Natural killer cell (primary cell): ENCODE data around the gene SIGLEC1. TPM values are rescaled to one million over a fixed set of nuclear protein-coding genes. Genes with fewer than 3 reads are reported as not detected.

Experiments used
- ATAC-seq, 3 donors: fragments of 150-1000 bp in 2 of 3; fragments of 200-7000 bp in 1 of 3; cut with Tn5 transposase; 1 replicate in 1 of 3; 2 replicates in 2 of 3; pipeline ENCODE4 v1.10.0; 2021; ENCODE audit warnings: mild to moderate bottlenecking in 2 of 3, moderate library complexity in 2 of 3
- DNase-seq, 2 donors: peaks; one replicate each; pipeline versions ENCODE4 v3.0.0 to v3.0.0-alpha.2; 2013 to 2021; ENCODE audit warnings: mixed read lengths in 1 of 2
- H3K27ac ChIP-seq: one replicate; pipeline ENCODE4 v1.5.1; 2013; ENCODE audit warnings: mild to moderate bottlenecking, low read length
- H3K27me3 ChIP-seq: one replicate; pipeline ENCODE4 v1.6.1; 2013; ENCODE audit warnings: low read length; ENCODE audit not compliant: control insufficient read depth, insufficient read depth
- H3K36me3 ChIP-seq: one replicate; pipeline ENCODE4 v1.6.1; 2013; ENCODE audit warnings: low read length; ENCODE audit not compliant: control insufficient read depth, insufficient read depth
- H3K4me1 ChIP-seq: one replicate; pipeline ENCODE4 v1.6.1; 2013; ENCODE audit warnings: low read length; ENCODE audit not compliant: control insufficient read depth, insufficient read depth
- H3K4me3 ChIP-seq: one replicate; pipeline ENCODE4 v1.5.1; 2013; ENCODE audit warnings: low read length
- H3K9me3 ChIP-seq: one replicate; pipeline ENCODE4 v1.6.1; 2013; ENCODE audit warnings: low read length; ENCODE audit not compliant: control insufficient read depth, insufficient read depth
- H3K27ac Mint-ChIP-seq, 2 donors: one replicate each; pipeline ENCODE4 v1.8.0; 2022; ENCODE audit warnings: mild to moderate bottlenecking in 2 of 2, mixed read lengths in 2 of 2, moderate library complexity in 1 of 2
- H3K27me3 Mint-ChIP-seq, 2 donors: one replicate each; pipeline ENCODE4 v1.8.0; 2022; ENCODE audit warnings: low read depth in 2 of 2, mixed read lengths in 2 of 2
- H3K36me3 Mint-ChIP-seq: one replicate; pipeline ENCODE4 v1.8.0; 2022; ENCODE audit warnings: mixed read lengths
- H3K4me1 Mint-ChIP-seq, 2 donors: one replicate each; pipeline ENCODE4 v1.8.0; 2022; ENCODE audit warnings: mixed read lengths in 2 of 2
- H3K4me3 Mint-ChIP-seq: one replicate; pipeline ENCODE4 v1.8.0; 2022; ENCODE audit warnings: mild to moderate bottlenecking, moderate library complexity, mixed read lengths
- H3K9me3 Mint-ChIP-seq, 2 donors: one replicate each; pipeline ENCODE4 v1.8.0; 2022; ENCODE audit warnings: mixed read lengths in 2 of 2
- WGBS: methylation state at CpG from one replicate; pipeline ENCODE4 v1.1.7; 2013; ENCODE audit warnings: missing lambda C conversion rate; ENCODE audit not compliant: insufficient coverage; 5-methylcytosine and 5-hydroxymethylcytosine counted together
- intact Hi-C: fragments of 100-400 bp; cut with micrococcal nuclease; formaldehyde crosslinking; loops from one replicate; pipeline ENCODE4 v1.14.2; 2022
- total RNA-seq, 4 donors: library from RNA; stranded (reverse); fragments of 120-200 nt in 1 of 4; gene quantifications; one replicate each; pipeline versions ENCODE4 v1.2.3 to v1.2.4, GENCODE V29; 2013 to 2022
- TF ChIP-seq, protein P1 (sequence below): fragments of 200-600 bp; IDR thresholded peaks from one replicate; pipeline ENCODE4 v1.8.0; 2022; ENCODE audit warnings: antibody characterized with exemption

The SIGLEC1 gene
- total RNA-seq, 3 donors from 2014 or later (not counting 1 experiment from before 2014, with no cell fraction given): 0.09 to 0.36 (median 0.30) TPM

DNA sequence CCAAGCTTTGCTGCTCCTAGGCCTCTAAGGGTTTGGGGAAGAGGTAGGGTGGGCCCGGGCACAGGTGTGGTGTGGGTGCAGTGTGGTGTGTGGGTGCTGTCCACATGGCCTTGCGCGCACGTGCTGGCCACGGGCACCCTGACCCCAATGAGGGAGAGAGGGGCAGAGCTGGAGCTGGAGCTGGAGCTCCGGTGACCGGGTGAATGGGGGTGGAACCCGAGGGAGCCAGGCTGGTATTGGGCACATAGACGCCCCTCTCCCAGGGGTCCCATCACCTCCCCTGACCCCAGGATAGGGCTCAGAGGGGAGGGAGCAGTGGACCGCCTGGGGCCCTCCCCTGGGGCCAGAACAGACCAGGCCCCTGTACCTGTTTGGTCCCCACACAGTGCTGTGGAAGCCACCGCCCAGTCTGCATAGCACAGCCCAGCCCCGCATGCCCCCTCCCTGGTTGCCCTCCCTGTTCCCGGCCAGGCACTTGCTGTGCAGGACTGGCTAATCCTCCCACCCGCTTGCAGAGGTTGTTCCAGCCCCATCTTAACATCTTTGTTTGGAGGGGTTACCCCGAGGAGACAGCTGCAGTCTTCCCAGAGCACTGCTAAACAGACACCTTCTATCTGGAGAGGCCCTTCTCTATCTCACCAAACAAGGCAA, 31.6 kb downstream of the SIGLEC1 start:
- H3K4me1 Mint-ChIP-seq: peaks cover 0 to 11% of the 10 kb centered on the region in 2 donors
- peaks cover 13% of the 10 kb centered on the region for H3K4me1 ChIP-seq
- no peaks in the 10 kb centered on the region for H3K9me3 ChIP-seq
- H3K27ac Mint-ChIP-seq: no peak overlapping the region
- ATAC-seq (no peak), DNase-seq (no peak)
- no peaks in the 10 kb centered on the region for H3K36me3 Mint-ChIP-seq
- H3K27me3 ChIP-seq: peaks cover 12% of the 10 kb centered on the region
- peaks cover 47 to 60% of the 10 kb centered on the region in 2 donors for H3K27me3 Mint-ChIP-seq
- TF ChIP-seq, protein P1, sequence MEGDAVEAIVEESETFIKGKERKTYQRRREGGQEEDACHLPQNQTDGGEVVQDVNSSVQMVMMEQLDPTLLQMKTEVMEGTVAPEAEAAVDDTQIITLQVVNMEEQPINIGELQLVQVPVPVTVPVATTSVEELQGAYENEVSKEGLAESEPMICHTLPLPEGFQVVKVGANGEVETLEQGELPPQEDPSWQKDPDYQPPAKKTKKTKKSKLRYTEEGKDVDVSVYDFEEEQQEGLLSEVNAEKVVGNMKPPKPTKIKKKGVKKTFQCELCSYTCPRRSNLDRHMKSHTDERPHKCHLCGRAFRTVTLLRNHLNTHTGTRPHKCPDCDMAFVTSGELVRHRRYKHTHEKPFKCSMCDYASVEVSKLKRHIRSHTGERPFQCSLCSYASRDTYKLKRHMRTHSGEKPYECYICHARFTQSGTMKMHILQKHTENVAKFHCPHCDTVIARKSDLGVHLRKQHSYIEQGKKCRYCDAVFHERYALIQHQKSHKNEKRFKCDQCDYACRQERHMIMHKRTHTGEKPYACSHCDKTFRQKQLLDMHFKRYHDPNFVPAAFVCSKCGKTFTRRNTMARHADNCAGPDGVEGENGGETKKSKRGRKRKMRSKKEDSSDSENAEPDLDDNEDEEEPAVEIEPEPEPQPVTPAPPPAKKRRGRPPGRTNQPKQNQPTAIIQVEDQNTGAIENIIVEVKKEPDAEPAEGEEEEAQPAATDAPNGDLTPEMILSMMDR: no peak
- intact Hi-C loops: no loop called here
- no peak overlapping the region for H3K27ac ChIP-seq
- H3K36me3 ChIP-seq: no peaks in the 10 kb centered on the region
- no peak overlapping the region for H3K4me3 Mint-ChIP-seq
- H3K4me3 ChIP-seq: no peak overlapping the region
- 82% methylated on average over 15 of the region's 15 CpGs for WGBS
- no peaks in the 10 kb centered on the region for H3K9me3 Mint-ChIP-seq

DNA sequence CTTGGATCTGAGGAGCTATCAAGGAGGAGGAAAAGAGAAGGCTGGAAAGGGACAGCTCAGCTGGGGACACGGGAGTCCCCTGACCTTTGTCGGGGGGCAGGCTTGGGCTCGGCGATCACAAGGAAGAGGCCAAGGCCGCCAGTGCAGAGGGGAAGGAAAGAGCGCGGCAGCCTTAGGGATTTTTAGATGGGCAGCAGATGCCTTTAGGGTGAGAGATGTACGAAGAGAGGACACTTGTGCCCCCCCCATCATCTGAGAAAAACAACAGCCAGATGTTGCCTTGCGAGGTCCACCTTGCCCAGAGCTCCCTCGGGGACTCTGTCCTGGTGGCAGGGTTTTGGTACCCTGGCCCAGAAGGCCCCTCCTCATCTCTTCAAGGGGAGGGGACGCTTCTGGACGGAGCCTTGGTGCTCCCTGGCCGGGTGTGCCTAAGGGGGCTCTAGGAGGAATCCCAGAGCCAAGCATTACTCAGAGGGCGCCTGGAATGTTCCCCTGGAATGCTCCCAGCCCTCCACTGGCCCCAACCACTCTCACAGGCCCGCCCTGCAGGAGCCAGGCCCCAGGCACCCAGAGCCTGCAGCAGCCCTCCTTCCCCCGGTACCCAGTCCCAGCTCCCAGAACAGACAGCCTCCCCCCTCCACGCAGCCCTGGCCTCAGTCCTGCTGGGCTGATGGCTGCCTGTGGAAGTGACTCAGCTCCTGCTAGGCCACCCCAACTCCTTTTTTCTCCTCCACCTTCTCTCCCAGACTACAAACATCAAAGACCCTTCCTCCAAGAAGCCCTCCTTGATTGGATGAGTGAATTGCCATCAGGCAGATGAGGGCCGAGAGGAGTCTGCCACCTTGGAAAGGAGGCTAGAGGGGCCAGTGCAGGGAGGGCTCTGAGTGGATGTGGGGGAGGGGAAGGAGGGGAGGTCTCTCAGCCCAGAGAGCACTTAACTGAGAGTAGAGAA, 32.4 kb downstream of the SIGLEC1 start:
- H3K4me1 Mint-ChIP-seq: peaks cover 0 to 11% of the 10 kb centered on the region in 2 donors
- H3K27ac ChIP-seq: no peak overlapping the region
- peaks cover 13% of the 10 kb centered on the region for H3K4me1 ChIP-seq
- H3K36me3 ChIP-seq: no peaks in the 10 kb centered on the region
- ATAC-seq: no peak
- intact Hi-C loops: no loop called here
- no peak for DNase-seq
- WGBS: 81% methylated on average over 18 of the region's 18 CpGs
- TF ChIP-seq, protein P1: no peak
- no peak overlapping the region for H3K4me3 ChIP-seq
- peaks cover 48 to 63% of the 10 kb centered on the region in 2 donors for H3K27me3 Mint-ChIP-seq
- no peaks in the 10 kb centered on the region for H3K9me3 Mint-ChIP-seq
- no peaks in the 10 kb centered on the region for H3K36me3 Mint-ChIP-seq
- H3K27ac Mint-ChIP-seq: no peak overlapping the region
- no peak overlapping the region for H3K4me3 Mint-ChIP-seq
- H3K9me3 ChIP-seq: no peaks in the 10 kb centered on the region
- H3K27me3 ChIP-seq: peaks cover 12% of the 10 kb centered on the region

DNA sequence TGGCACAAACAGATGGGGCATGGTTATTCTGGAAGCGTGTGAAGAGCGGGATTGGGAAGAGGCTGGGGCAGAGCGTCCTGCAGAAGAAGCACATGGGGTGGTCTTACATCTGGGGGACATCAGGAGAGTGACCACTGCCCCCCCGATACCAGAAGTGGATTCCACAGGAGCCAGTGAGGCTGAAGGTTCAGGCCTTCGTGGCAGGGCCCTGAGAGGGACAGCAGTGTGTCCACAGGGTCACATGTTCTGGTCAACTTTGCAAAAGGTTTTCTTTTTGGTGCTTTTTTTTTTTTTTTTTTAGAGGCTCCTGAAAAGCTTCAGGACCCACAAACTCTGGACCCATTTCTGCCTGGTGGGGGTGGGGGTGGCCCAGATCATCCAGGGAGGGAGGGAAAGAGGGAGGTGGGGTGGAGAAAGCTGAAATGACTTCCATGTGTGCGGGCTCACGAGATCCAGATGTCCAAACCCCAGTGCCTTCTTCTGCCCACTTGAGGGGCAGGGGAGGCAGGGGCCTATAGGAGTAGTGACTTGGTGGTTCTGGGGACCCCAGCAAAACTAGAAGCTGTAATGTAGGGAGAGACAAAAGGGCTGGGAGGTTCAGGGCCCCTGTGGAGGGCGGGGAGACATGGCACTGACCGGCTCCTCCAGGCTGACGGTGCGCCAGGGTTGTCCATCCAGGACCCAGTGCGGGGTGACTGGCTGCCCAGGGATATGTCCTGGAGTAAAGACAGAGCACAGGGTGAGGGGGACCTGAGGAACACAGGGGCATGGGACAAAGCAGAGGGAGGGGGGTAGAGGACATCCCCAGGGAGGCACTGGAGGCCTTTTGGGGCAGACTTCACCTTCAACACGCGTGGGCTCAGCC, 33.3 kb downstream of the SIGLEC1 start:
- Mint-ChIP-seq H3K4me3 (no peak overlapping the region), H3K27me3 (peaks cover 51 to 65% of the 10 kb centered on the region in 2 donors), H3K9me3 (no peaks in the 10 kb centered on the region), H3K4me1 (peaks cover 0 to 11% of the 10 kb centered on the region in 2 donors), H3K36me3 (no peaks in the 10 kb centered on the region), H3K27ac (no peak overlapping the region)
- TF ChIP-seq, protein P1: no peak
- Histone ChIP-seq H3K4me1 (peaks cover 13% of the 10 kb centered on the region), H3K9me3 (no peaks in the 10 kb centered on the region), H3K27me3 (peaks cover 12% of the 10 kb centered on the region), H3K4me3 (no peak overlapping the region), H3K27ac (no peak overlapping the region), H3K36me3 (no peaks in the 10 kb centered on the region)
- intact Hi-C loops: no loop called here
- DNase-seq (no peak), ATAC-seq (no peak)
- 90% methylated on average over 14 of the region's 14 CpGs for WGBS
